NB4 (cell line): ENCODE measurements around the gene ACTMAP.
A peak's percentile ranks its signal among the peaks of the same experiment; 100 is the strongest.
"Not testable (repeated sequence)": the region's sequence is repeated elsewhere in the genome, so short reads cannot be mapped to it uniquely, and the experiment has no call there.

Source experiments
- DNase-seq: peaks from one replicate; pipeline ENCODE4 v3.0.0; 2010; ENCODE audit warnings: low read depth
- H3K4me3 ChIP-seq: one replicate; pipeline ENCODE4 v1.5.1; 2011; ENCODE audit warnings: mild to moderate bottlenecking, low read depth, low read length, moderate library complexity
- CTCF ChIP-seq: IDR thresholded peaks from one replicate; pipeline ENCODE4 v1.5.1; 2012; ENCODE audit warnings: low read depth, low read length
- MAX ChIP-seq: IDR thresholded peaks from 2 replicates; pipeline ENCODE4 v1.6.1; 2011; ENCODE audit warnings: low read depth, low read length
- MYC ChIP-seq: IDR thresholded peaks from 2 replicates; pipeline ENCODE4 v1.6.1; 2011; ENCODE audit warnings: low read depth, low read length
- POLR2A ChIP-seq: IDR thresholded peaks from 2 replicates; pipeline ENCODE4 v1.6.1; 2011; ENCODE audit warnings: mild to moderate bottlenecking; ENCODE audit not compliant: insufficient read length; ENCODE audit errors: extremely low read depth

ACTMAP gene

GRCh38 chr19:40797166-40797962, 47.1 kb upstream of the ACTMAP start:
- no peak for TF ChIP-seq CTCF
- no peak for TF ChIP-seq MAX
- TF ChIP-seq MYC: no peak
- no peak for TF ChIP-seq POLR2A
- H3K4me3 ChIP-seq: peak overlapping the region; percentile 65
- DNase-seq: no peak

- H3K4me3 ChIP-seq: no peak overlapping the region
- no peak for DNase-seq
- TF ChIP-seq CTCF (no peak), POLR2A (no peak), MAX (no peak), MYC (no peak)
Measured at GRCh38 chr19:40791996-40792395, 41.7 kb upstream of the ACTMAP start.

GRCh38 chr19:40791349-40791748, 41.1 kb upstream of the ACTMAP start:
- DNase-seq: no peak
- TF ChIP-seq MAX: no peak
- no peak for TF ChIP-seq MYC
- TF ChIP-seq POLR2A: no peak
- no peak for TF ChIP-seq CTCF
- H3K4me3 ChIP-seq: no peak overlapping the region

GRCh38 chr19:40786060-40787037, 36.1 kb upstream of the ACTMAP start:
- TF ChIP-seq MYC: no peak
- no peak for TF ChIP-seq CTCF
- TF ChIP-seq POLR2A: no peak
- TF ChIP-seq MAX: no peak
- no peak for DNase-seq
- no peak overlapping the region for H3K4me3 ChIP-seq

- no peak for DNase-seq
- H3K4me3 ChIP-seq: no peak overlapping the region
- TF ChIP-seq MAX (no peak), CTCF (no peak), POLR2A (no peak), MYC (no peak)
Measured at GRCh38 chr19:40785526-40785925, 35.2 kb upstream of the ACTMAP start.

GRCh38 chr19:40784146-40784545, 33.9 kb upstream of the ACTMAP start:
- DNase-seq, H3K4me3 ChIP-seq: not testable (repeated sequence)
